Body of pancreas (tissue), 4 donors: Measurements from ENCODE around the gene ADAP2. TPM values are rescaled to one million over a fixed set of nuclear protein-coding genes. Genes with fewer than 3 reads are reported as not detected.

Source experiments
- ATAC-seq: fragments of 150-250 bp; one replicate; pipeline ENCODE4 v1.9.1; 2016
- DNase-seq, 4 donors: peaks; one replicate each; pipeline ENCODE4 v3.0.0-alpha.2; 2019
- H3K27ac ChIP-seq, 4 donors: fragments of 200-600 bp; sonication (generic); 1 replicate in 3 of 4; 2 replicates in 1 of 4; pipeline versions ENCODE4 v1.5.1 to v1.6.1; 2016 to 2019; ENCODE audit warnings: mild to moderate bottlenecking in 1 of 4, mixed read lengths in 1 of 4, moderate library complexity in 1 of 4
- H3K27me3 ChIP-seq, 2 donors: fragments of 200-600 bp; sonication (generic); one replicate each; pipeline ENCODE4 v1.6.0; 2016; ENCODE audit warnings: mild to moderate bottlenecking in 1 of 2
- H3K36me3 ChIP-seq, 2 donors: fragments of 200-600 bp; sonication (generic); replicated peaks in 1 of 2; 2 replicates each; pipeline ENCODE4 v1.5.1; 2016; ENCODE audit warnings: low read depth in 2 of 2; ENCODE audit not compliant: insufficient read depth in 1 of 2
- H3K4me1 ChIP-seq: fragments of 200-600 bp; sonication (generic); one replicate; pipeline ENCODE4 v1.6.0; 2016
- H3K4me3 ChIP-seq, 2 donors: fragments of 200-600 bp; sonication (generic); 1 replicate in 1 of 2; 2 replicates in 1 of 2; pipeline ENCODE4 v1.5.1; 2016 to 2019
- H3K9me3 ChIP-seq, 3 donors: fragments of 200-600 bp; sonication (generic); 1 replicate in 2 of 3; 2 replicates in 1 of 3; pipeline ENCODE4 v1.5.1; 2016
- CTCF ChIP-seq, 7 experiments: fragments of 450-650 bp in 4 of 7; fragments of 200-600 bp in 3 of 7; sonication (generic) in 3 of 7; IDR thresholded peaks; one replicate each; pipeline ENCODE4 v1.5.1; 2016 to 2019; ENCODE audit warnings: antibody characterized with exemption in 7 of 7
- POLR2A ChIP-seq, 3 donors: fragments of 450-650 bp; IDR thresholded peaks; one replicate each; pipeline ENCODE4 v1.6.1; 2016; ENCODE audit warnings: antibody characterized with exemption in 3 of 3, mild to moderate bottlenecking in 2 of 3
- WGBS, 2 donors: methylation state at CpG; one replicate each; pipeline ENCODE4 v1.1.5; 2017; 5-methylcytosine and 5-hydroxymethylcytosine counted together
- intact Hi-C: fragments of 100-400 bp; cut with DNase I; formaldehyde crosslinking; loops from one replicate; pipeline ENCODE4 v1.15.1; 2023
- small RNA-seq: library from RNA; depleted of rRNA; stranded (forward); fragments of <200 nt; gene quantifications from one replicate; pipeline ENCODE3, GENCODE V24; 2016
- total RNA-seq, 2 donors: library from RNA; depleted of rRNA; stranded (reverse); fragments of >200 nt; gene quantifications; one replicate each; pipeline ENCODE4 v1.1.0, GENCODE V29; 2016

Gene ADAP2
- total RNA-seq, 2 donors from 2014 or later: 13.7 to 14.8 TPM

- Histone ChIP-seq H3K4me3 (no peak overlapping the region), H3K4me1 (peaks cover 15% of the 10 kb centered on the region), H3K9me3 (no peaks in the 10 kb centered on the region), H3K27ac (no peak overlapping the region), H3K36me3 (peaks cover 5 to 8% of the 10 kb centered on the region in 2 donors), H3K27me3 (no peaks in the 10 kb centered on the region)
- TF ChIP-seq POLR2A (IDR thresholded peaks at IDR 0.05) (no peak), CTCF (IDR thresholded peaks at IDR 0.05) (no peak)
- ATAC-seq (no peak), DNase-seq (no peak)
- intact Hi-C loops: no loop called here
- WGBS, 2 donors: 94 to 96% methylated on average over 5 of the region's 5 CpGs
Observed at GRCh38 chr17:31003225-31003866, 81.6 kb downstream of the ADAP2 start.

GRCh38 chr17:31004160-31004559, 82.4 kb downstream of the ADAP2 start:
- intact Hi-C loops: no loop called here
- peaks cover 15% of the 10 kb centered on the region for H3K4me1 ChIP-seq
- H3K4me3 ChIP-seq: no peak overlapping the region
- WGBS, 2 donors: 78 to 83% methylated on average over 2 of the region's 2 CpGs
- TF ChIP-seq CTCF (IDR thresholded peaks at IDR 0.05): no peak
- TF ChIP-seq POLR2A (IDR thresholded peaks at IDR 0.05): no peak
- no peaks in the 10 kb centered on the region for H3K9me3 ChIP-seq
- DNase-seq: no peak
- no peak for ATAC-seq
- H3K27me3 ChIP-seq: no peaks in the 10 kb centered on the region
- H3K27ac ChIP-seq: no peak overlapping the region
- H3K36me3 ChIP-seq: peaks cover 0 to under 1% of the 10 kb centered on the region in 2 donors

- intact Hi-C loops: no loop called here
- H3K27ac ChIP-seq: peak overlapping the region; percentile 75 to 89 (median 88)
- no peaks in the 10 kb centered on the region for H3K27me3 ChIP-seq
- WGBS, 2 donors: 59 to 63% methylated on average over 9 of the region's 9 CpGs
- no peak for ATAC-seq
- H3K36me3 ChIP-seq: no peaks in the 10 kb centered on the region
- no peaks in the 10 kb centered on the region for H3K9me3 ChIP-seq
- TF ChIP-seq CTCF (IDR thresholded peaks at IDR 0.05) (no peak), POLR2A (IDR thresholded peaks at IDR 0.05) (no peak)
- H3K4me1 ChIP-seq: peaks cover 12% of the 10 kb centered on the region
- DNase-seq: no peak
- peak overlapping the region; percentile 50 to 51 for H3K4me3 ChIP-seq
Observed at GRCh38 chr17:31007695-31008373, 86.1 kb downstream of the ADAP2 start.

- intact Hi-C loops: no loop called here
- H3K27me3 ChIP-seq: no peaks in the 10 kb centered on the region
- TF ChIP-seq CTCF (IDR thresholded peaks at IDR 0.05): peak in 1 of 7 experiments; percentile 11
- peak; percentile 38 to 72 (median 68) for TF ChIP-seq POLR2A (IDR thresholded peaks at IDR 0.05)
- DNase-seq: peak; percentile 62 to 74 (median 67)
- H3K4me3 ChIP-seq: peak overlapping the region; percentile 50 to 51
- H3K36me3 ChIP-seq: no peaks in the 10 kb centered on the region
- peak overlapping the region; percentile 75 to 89 (median 88) for H3K27ac ChIP-seq
- peaks cover 12% of the 10 kb centered on the region for H3K4me1 ChIP-seq
- peak; percentile 77 for ATAC-seq
- WGBS, 2 donors: 0 to 1% methylated on average over 23 to 63 of the region's 65 CpGs
- no peaks in the 10 kb centered on the region for H3K9me3 ChIP-seq
Observed at GRCh38 chr17:31008374-31009041, 86.8 kb downstream of the ADAP2 start.

Small RNA genes lying within 50 kb of the gene (small RNA-seq; reads per million reads assigned to genes)
- not detected for gene AC138207.3
- gene RN7SL138P: not detected

Other genes starting within 250 kb of the ADAP2 start
- 1 to 10 TPM; 2.6 to 5.2 TPM for gene CRLF3, start 97.3 kb upstream of the ADAP2 start, total RNA-seq
- 1 to 10 TPM; 1.0 to 1.6 TPM for gene ATAD5, start 90.0 kb upstream of the ADAP2 start, total RNA-seq
- gene TEFM, start 15.7 kb upstream of the ADAP2 start, total RNA-seq: 1 to 10 TPM; 6.7 to 9.9 TPM
- gene RNF135, start 49.1 kb downstream of the ADAP2 start, total RNA-seq: 10 to 100 TPM; 13.7 to 18.8 TPM
- gene NF1, start 173.0 kb downstream of the ADAP2 start, total RNA-seq: 10 to 100 TPM; 54.7 to 57.1 TPM